Kidney (tissue), 14 donors: ENCODE results near the gene SYT6. TPM values are rescaled to one million over a fixed set of nuclear protein-coding genes. Genes with fewer than 3 reads are reported as not detected.

Experiments
- DNase-seq, 5 donors: peaks; one replicate each; pipeline ENCODE4 v3.0.0-alpha.2; 2013 to 2020
- FAIRE-seq: peaks from 2 replicates; lab custom pipeline; 2012; peaks lifted over from hg19 to GRCh38; lab: Jason Lieb, UNC
- H3K27ac ChIP-seq, 2 donors: one replicate each; pipeline ENCODE4 v1.7.0; 2013; ENCODE audit warnings: low read depth in 2 of 2, low read length in 2 of 2, inconsistent platforms in 1 of 2
- H3K27me3 ChIP-seq: one replicate; pipeline ENCODE4 v1.7.1; 2013; ENCODE audit warnings: low read length, inconsistent platforms; ENCODE audit not compliant: control insufficient read depth, insufficient read depth
- H3K36me3 ChIP-seq, 3 donors: one replicate each; pipeline versions ENCODE4 v1.7.0 to v1.7.1; 2013; ENCODE audit warnings: low read length in 3 of 3, control low read depth in 1 of 3, inconsistent platforms in 1 of 3; ENCODE audit not compliant: insufficient read depth in 3 of 3, control insufficient read depth in 2 of 3
- H3K4me1 ChIP-seq, 3 donors: one replicate each; pipeline versions ENCODE4 v1.7.0 to v1.7.1; 2013; ENCODE audit warnings: low read length in 3 of 3, inconsistent platforms in 1 of 3, low read depth in 1 of 3; ENCODE audit not compliant: control insufficient read depth in 2 of 3, insufficient read depth in 2 of 3
- H3K4me3 ChIP-seq, 3 donors: one replicate each; pipeline versions ENCODE4 v1.7.0 to v1.8.1; 2013; ENCODE audit warnings: low read length in 3 of 3, control low read depth in 1 of 3, inconsistent platforms in 1 of 3
- H3K9ac ChIP-seq, 3 donors: one replicate each; pipeline versions ENCODE4 v1.7.0 to v1.7.1; 2013; ENCODE audit warnings: low read length in 3 of 3, control low read depth in 1 of 3, inconsistent platforms in 1 of 3
- H3K9me3 ChIP-seq, 3 donors: one replicate each; pipeline versions ENCODE4 v1.7.0 to v1.7.1; 2013; ENCODE audit warnings: low read length in 3 of 3, control low read depth in 1 of 3, inconsistent platforms in 1 of 3; ENCODE audit not compliant: control insufficient read depth in 2 of 3, insufficient read depth in 1 of 3
- intact Hi-C: fragments of 100-400 bp; cut with DNase I; formaldehyde crosslinking; loops from one replicate; pipeline ENCODE4 v1.11.1; 2022
- polyA plus RNA-seq: library from polyadenylated mRNA; stranded (reverse); fragments of 350-450 nt; fragmentation: Illumina TruSeq; extraction: RNeasy Lipid Tissue Mini Kit (QIAGEN cat#74804); gene quantifications from one replicate; pipeline ENCODE4 v1.2.3, GENCODE V29; 2014; ENCODE audit warnings: low read depth, low replicate concordance; ENCODE audit not compliant: insufficient read depth
- total RNA-seq: library from RNA; stranded (reverse); fragmentation: NEBNext Ultra II Directional; extraction: Animal tissue kit (Norgen Biotek cat#: 25700); gene quantifications from one replicate; pipeline ENCODE4 v1.2.1, GENCODE V29; 2021
- TF ChIP-seq, protein P1 (sequence below): IDR thresholded peaks from 3 replicates; pipeline ENCODE4 v1.5.1; 2012; ENCODE audit warnings: mild to moderate bottlenecking, moderate library complexity, borderline replicate concordance; ENCODE audit not compliant: insufficient read depth; ENCODE audit errors: extremely low read depth
- donor health status: control.
- donor health status: control.
- donor health status: control.
- donor health status: control.
- donor health status: control.
- donor health status: DM: yes; HTN: yes; CAD: no.
- donor health status: Normal renal cell carcinoma (clear cell type).

The SYT6 gene
- total and polyA plus RNA-seq, 2 donors from 2014 or later: 0.06 to 1.7 TPM

DNA sequence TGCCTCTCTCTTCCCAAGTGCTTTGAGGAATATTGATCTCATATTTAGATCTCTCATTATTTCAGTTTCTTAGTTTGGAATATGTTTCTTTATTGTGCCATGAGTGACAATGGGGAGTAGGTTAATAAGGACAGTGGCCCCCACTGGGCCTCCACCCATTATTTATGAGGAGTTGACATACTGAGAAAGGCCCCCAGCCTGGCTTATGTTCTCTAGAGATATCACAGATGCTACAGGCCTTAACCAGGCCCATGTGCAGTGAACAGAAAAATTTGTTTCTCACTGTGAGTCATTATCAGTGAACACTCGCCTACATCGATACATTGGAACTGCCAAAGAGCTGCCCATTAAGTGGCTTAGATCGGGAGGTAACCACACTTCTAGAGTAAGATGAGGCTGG lies 35.7 kb upstream of the SYT6 start:
- no peaks in the 10 kb centered on the region for H3K36me3 ChIP-seq
- H3K4me1 ChIP-seq: no peaks in the 10 kb centered on the region
- no peak overlapping the region for H3K4me3 ChIP-seq
- TF ChIP-seq, protein P1, sequence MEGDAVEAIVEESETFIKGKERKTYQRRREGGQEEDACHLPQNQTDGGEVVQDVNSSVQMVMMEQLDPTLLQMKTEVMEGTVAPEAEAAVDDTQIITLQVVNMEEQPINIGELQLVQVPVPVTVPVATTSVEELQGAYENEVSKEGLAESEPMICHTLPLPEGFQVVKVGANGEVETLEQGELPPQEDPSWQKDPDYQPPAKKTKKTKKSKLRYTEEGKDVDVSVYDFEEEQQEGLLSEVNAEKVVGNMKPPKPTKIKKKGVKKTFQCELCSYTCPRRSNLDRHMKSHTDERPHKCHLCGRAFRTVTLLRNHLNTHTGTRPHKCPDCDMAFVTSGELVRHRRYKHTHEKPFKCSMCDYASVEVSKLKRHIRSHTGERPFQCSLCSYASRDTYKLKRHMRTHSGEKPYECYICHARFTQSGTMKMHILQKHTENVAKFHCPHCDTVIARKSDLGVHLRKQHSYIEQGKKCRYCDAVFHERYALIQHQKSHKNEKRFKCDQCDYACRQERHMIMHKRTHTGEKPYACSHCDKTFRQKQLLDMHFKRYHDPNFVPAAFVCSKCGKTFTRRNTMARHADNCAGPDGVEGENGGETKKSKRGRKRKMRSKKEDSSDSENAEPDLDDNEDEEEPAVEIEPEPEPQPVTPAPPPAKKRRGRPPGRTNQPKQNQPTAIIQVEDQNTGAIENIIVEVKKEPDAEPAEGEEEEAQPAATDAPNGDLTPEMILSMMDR: no peak
- intact Hi-C loops: no loop called here
- FAIRE-seq (no peak), DNase-seq (no peak)
- no peak overlapping the region for H3K27ac ChIP-seq
- no peaks in the 10 kb centered on the region for H3K27me3 ChIP-seq
- no peak overlapping the region for H3K9ac ChIP-seq
- H3K9me3 ChIP-seq: no peaks in the 10 kb centered on the region

DNA sequence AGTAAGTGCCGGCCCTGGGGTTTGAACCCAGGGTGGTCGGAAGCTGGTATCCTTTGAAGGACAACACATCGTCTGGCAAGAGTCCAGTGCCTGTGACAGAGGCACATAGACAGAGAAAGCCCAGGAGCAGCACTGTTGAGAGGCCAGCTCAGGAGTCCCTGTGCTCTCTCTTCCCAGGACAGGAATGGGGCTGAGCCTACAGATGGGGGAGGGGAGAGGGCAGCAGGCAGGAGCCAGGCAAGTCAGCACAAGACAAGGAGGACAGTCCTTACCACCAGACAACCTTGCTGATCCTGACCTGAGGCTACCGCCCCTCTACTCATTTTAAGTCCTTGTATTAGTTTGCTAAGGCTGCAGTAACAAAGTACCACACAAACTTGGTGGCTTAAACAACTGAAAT lies 27.7 kb upstream of the SYT6 start:
- intact Hi-C loops: no loop called here
- Histone ChIP-seq H3K27me3 (no peaks in the 10 kb centered on the region), H3K36me3 (no peaks in the 10 kb centered on the region), H3K9ac (no peak overlapping the region), H3K27ac (no peak overlapping the region), H3K9me3 (no peaks in the 10 kb centered on the region), H3K4me1 (peaks cover 0 to 6% (median 0%) of the 10 kb centered on the region in 3 donors), H3K4me3 (no peak overlapping the region)
- TF ChIP-seq, protein P1: no peak
- DNase-seq (no peak), FAIRE-seq (no peak)

DNA sequence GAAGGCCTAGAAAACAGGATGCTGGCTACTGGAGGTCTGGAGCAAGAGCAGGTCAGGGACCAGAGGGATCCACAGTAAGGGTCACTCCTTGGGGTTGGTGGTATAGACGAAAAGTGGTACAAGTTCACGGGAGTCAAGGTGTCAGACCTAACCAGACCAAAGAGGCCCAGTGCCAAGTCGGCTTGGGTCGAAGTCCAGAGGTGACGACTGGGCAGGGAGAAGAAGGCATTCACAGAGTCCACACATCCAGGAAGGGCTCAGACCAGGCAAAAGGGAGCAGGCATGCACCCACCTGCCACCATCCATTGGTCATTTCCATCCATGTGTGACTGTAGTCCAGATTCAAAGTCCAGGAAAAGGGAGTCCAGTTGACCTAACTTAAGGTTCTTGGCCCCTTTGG lies 27.1 kb upstream of the SYT6 start:
- Histone ChIP-seq H3K36me3 (no peaks in the 10 kb centered on the region), H3K27me3 (no peaks in the 10 kb centered on the region), H3K9ac (no peak overlapping the region), H3K4me1 (peaks cover 0 to 6% (median 0%) of the 10 kb centered on the region in 3 donors), H3K9me3 (no peaks in the 10 kb centered on the region), H3K27ac (no peak overlapping the region), H3K4me3 (no peak overlapping the region)
- FAIRE-seq (no peak), DNase-seq (no peak)
- intact Hi-C loops: no loop called here
- TF ChIP-seq, protein P1: no peak

DNA sequence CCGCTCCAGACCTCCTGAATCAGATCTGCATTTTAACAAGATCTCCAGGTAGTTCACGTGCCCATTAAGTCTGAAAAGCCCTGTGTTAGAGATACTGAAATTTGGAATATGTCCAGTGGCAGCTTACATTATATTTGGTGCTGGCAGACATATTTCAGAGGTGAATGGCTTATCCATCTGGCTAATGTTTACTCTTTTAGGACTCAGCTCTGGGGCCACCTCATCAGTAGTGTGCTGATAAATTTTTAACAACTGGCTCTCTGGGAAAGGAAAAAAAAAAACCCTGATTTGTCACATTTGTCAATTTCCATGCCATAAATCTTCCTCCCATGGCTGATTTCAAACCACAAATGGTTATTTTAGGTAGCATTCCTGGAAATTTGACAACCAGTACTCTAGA lies 25.3 kb upstream of the SYT6 start:
- no peak overlapping the region for H3K4me3 ChIP-seq
- intact Hi-C loops: no loop called here
- H3K9me3 ChIP-seq: no peaks in the 10 kb centered on the region
- H3K4me1 ChIP-seq: peaks cover 0 to 6% (median 0%) of the 10 kb centered on the region in 3 donors
- no peaks in the 10 kb centered on the region for H3K36me3 ChIP-seq
- TF ChIP-seq, protein P1: no peak
- DNase-seq (no peak), FAIRE-seq (no peak)
- no peak overlapping the region for H3K9ac ChIP-seq
- no peaks in the 10 kb centered on the region for H3K27me3 ChIP-seq
- H3K27ac ChIP-seq: no peak overlapping the region
